Head of caudate nucleus (tissue), 42 donors: ENCODE results near the gene EFCAB10.
"Not testable (repeated sequence)": the region's sequence is repeated elsewhere in the genome, so short reads cannot be mapped to it uniquely, and the experiment has no call there.

Source experiments
- DNase-seq, 42 donors: peaks; one replicate each; pipeline versions ENCODE4 v3.0.0 to v3.0.0-alpha.2; 2020 to 2021; ENCODE audit warnings: mixed read lengths in 7 of 42
- intact Hi-C: fragments of 100-400 bp; cut with DNase I; formaldehyde crosslinking; loops from one replicate; pipeline ENCODE4 v1.15.0; 2022

Gene EFCAB10

GRCh38 chr7:105600720-105601550 lies 19.6 kb upstream of the EFCAB10 start:
- no peak for DNase-seq
- intact Hi-C loops: no loop called here

GRCh38 chr7:105599551-105599950 lies 18.3 kb upstream of the EFCAB10 start:
- DNase-seq: no peak
- intact Hi-C loops: no loop called here

DNA sequence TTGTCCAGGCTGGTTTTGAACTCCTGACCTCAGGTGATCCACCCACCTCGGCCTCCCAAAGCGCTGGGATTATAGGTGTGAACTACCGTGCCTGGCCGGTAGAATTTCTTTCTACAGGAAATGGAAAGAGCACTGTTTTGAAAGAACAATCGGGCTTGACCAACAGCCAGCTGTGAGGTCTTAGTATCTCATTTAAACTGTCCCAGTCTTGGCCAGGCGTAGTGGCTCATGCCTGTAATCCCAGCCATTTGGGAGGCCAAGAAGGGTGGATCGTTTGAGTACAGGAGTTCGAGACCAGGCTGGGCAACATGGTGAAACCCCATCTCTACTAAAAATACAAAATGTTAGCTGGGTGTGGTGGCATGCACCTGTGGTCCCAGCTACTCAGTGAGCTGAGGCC lies 17.8 kb upstream of the EFCAB10 start:
- DNase-seq, intact Hi-C loops: not testable (repeated sequence)

DNA sequence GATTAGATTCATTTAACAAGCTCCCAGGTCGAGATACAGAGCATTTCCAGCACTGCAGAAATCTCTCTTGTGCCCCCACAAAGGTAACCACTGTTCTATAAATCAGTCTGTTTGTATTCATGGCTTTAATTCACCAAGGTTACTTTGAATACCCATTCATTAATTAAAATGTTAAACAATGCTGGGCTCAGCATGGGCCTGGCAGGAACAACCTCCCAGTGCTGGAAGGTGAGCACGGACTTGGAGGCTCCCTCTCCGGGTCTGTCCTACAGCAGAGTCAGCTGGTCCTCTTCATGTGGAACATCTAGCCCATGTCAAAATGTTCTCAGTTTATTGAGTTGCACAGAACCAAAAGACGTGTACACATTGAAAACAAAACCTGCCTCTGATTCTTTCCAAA lies 15.6 kb upstream of the EFCAB10 start:
- intact Hi-C loops: no loop called here

DNA sequence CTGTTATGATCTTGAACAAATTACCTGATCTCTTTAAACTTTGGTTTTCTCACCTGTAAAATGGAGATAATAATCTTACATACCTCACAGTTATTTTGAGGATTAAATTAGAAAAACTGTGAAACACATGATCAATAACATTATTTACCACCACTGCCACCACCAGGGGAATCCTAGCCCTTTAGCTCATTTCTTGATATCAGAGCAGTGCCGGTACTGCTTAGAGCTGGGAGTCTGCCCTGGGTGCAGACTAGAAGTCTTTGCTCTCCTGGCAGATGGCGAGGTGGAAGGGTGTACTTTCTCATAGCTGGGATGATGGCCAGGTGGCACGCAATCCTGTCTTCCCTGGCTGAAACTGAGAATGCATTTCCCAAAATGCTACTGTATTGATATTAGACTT lies 12.7 kb upstream of the EFCAB10 start:
- DNase-seq: no peak
- intact Hi-C loops: no loop called here

More for the DNA sequence above, 15.6 kb upstream of the EFCAB10 start:
- no peak for DNase-seq

- intact Hi-C loops: no loop called here
- no peak for DNase-seq
Observed at GRCh38 chr7:105591522-105591921, 10.2 kb upstream of the EFCAB10 start.

DNA sequence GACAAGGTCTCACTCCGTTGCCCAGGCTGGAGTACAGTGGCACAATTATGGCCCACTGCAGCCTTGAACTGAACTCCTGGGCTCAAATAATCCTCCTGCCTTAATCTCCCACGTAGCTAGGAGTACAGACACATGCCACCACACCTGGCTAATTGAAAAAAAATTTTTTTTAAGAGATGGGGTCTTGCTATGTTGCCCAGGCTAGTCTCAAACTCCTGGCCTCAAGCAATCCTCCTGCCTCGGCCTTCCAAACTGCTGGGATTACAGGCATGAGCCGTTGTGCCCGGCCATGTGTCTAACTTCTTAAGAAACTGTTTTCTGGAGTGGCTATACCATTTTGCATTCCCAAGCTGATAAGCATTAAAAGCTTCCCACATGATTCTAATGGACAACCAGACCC lies 9.5 kb upstream of the EFCAB10 start:
- intact Hi-C loops: no loop called here
- no peak for DNase-seq

DNA sequence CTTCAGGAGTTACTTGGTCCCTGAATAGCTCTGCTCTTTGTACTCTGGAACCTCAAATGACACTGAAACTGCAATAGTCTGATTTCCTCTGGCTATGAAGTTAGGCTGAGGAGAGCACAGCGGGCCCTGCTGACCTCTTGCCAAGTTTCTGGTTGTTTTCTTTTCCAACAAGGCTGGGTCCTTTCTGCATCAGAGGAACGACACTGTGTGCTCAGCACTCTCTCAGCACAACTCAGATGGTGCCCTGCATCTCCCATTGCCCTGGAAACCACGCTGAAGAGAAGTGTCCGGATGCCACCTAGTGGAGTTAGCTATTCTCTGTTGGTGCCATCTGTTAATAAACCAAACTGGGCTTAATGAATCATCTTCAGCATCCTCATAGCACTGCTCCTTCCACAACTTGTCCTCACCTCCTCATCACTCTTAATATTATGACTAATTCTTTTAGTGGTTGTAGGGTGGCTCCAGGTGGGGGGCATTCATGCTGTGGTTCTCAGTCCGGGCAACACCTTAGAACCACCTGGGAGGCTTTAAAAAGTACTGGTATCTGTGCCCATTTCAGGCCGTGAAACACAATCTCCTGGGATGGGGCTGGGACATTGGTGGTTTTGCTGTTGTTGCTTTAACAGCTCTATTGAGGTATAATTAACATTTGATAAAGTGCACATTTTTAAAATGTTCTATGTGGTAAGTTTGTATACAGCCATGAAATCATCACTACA lies 8.2 kb upstream of the EFCAB10 start:
- peak; percentile 48 to 92 (median 80) for DNase-seq
- intact Hi-C loops: no loop called here

DNA sequence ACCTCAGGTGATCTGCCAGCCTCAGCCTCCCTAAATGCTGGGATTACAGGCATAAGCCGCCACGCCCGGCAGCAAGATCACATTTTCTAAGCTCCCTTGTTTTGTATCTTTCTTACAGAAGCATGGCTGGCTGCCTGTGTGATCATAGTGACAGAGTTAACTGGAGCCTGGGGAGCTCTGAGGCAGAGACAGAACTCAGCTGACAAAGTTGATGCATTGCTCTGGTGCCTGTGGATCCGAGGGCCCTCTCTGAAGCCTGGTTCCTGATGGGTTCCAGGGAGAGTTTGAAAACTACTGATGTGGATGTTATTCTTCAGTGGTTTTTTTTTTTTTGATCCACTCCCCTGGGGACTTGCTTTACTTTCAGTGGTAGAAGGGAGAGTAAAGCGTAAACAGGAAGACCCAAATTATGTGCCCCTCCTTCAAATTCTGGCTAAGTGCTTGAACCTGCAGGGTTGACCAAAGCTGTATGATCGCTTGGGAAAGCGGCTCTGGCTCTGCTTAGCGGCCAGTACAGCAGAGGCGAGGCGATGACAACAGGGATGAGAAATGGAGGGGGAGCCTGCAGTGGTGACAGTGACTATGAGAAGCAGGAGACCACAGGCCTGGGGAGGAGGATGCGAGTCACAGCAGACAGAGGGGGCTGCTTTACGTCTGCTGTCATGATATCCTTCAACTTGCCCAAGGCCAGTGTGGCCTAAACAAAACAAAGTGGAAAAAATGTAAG lies 6.8 kb upstream of the EFCAB10 start:
- intact Hi-C loops: no loop called here
- peak in 1 of 42 donors; percentile 13 for DNase-seq

DNA sequence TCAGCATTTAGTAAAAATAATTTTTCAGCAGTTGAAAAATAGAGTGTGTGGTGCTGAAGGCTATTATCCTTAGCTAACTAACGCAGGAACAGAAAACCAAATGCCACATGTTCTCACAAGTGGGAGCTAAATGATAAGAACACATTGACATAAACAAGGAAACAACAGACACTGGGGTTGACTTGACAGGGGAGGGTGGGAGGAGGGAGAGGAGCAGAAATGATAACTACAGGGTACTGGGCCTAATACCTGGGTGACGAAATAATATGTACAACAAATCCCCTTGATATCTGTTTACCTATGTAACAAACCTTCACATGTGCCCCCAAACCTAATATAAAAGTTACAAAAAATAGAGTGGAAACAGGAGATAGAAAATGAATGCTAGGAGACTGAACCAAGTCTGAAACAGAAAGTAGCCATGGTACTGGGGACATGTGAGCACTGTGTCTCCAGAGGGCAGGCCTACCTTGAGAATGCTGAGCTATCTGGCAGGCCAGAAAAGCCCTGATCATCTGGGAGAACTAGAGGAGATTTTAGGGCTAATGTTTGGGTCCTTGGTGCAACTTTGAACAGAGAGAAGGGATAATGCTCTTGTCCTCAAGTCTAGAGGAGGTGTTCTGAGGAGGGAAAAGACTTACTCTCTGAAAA lies 4.7 kb upstream of the EFCAB10 start:
- intact Hi-C loops: no loop called here
- no peak for DNase-seq

DNA sequence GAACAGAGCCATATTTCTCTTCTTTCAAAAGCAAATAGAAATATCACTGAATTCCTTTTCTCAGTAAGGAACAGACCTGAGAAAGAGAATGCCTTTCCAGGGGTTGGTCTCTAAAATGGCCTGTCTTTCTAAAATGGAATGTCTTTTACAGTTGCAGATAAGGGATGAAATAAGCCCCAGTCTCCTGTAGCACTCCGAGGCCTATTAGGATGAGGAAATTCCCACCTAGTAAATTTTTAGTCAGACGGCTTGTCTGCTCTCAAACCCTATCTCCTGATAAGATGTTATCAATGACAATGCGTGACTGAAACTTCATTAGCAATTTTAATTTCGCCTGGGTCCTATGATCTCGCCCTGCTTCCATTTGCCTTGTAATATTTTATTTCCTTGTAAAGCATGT lies 2.9 kb upstream of the EFCAB10 start:
- intact Hi-C loops: no loop called here
- no peak for DNase-seq

DNA sequence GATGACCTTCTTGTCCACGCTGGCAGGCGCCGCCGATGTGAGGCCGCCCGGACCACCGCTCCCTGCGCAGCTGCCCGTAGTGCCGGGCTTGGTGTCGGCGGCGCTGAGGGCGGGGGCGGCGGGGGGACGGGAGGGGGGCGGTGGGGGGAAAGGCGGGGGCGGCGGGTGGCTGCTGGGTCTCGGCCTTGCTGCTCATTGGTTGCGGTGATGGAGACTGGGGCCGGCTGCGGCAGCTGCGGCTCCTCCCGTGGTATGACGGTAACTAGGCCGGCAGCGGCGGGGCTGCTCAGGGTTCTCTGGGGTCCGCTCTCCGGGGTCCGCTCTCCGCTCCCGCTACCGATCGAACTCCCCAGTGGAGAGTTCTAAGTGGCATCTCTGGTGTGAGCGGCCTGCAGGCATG lies 1.8 kb upstream of the EFCAB10 start:
- peak in 2 of 42 donors; percentile 13 to 19 for DNase-seq
- intact Hi-C loops: no loop called here

DNA sequence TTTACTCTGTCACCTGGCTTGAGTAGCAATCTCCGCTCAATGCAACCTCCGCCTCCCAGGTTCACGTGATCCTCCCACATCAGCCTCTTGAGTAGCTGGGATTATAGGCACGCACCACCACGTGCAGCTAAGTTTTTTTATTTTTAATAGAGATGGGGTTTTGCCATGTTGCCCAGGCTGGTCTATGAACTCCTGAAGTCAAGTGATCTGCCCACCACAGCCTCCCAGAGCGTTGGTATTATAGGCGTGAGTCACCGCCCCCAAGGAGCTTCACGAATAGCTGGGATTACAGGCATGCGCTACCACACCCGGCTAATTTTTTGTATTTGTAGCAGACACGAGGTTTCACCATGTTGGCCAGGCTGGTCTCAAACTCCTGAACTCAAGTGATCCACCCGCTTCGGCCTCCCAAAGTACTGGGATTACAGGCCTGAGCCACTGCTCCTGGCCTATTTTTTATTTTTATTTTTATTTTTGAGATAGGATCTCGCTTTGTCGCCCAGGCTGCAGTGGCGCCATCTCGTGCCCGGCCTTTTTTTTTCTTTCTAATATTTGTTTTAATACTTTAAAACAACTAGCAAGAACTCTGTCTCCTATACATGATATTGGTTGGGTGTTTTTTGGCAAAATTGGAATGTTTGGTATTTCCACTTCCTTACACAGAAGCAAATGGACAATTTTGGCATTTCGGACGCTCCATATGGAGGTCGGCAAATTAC lies 1.1 kb downstream of the EFCAB10 start:
- DNase-seq: peak; percentile 15 to 83 (median 58)
- intact Hi-C loops: no loop called here

DNA sequence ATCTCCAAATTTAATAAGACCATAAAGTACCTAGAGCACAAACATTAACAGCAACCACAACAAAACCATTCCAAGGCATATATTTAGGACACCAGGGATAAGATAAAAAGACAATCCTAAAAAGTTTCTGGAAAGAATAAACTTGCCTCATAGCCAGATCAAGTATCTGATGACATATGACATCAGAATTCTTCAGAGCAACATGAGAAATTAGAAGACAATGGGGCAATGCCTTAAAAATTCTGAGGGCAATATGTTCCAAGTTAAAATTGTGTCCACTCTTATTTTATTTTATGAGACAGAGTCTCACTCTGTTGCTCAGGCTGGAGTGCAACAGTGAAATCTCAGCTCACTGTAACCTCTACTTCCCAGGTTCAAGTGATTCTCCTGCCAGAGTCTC lies 2.8 kb downstream of the EFCAB10 start:
- DNase-seq: no peak
- intact Hi-C loops: no loop called here

- intact Hi-C loops: no loop called here
- DNase-seq: peak in 1 of 42 donors; percentile 21
Observed at GRCh38 chr7:105577251-105577650, 4.0 kb downstream of the EFCAB10 start.

DNA sequence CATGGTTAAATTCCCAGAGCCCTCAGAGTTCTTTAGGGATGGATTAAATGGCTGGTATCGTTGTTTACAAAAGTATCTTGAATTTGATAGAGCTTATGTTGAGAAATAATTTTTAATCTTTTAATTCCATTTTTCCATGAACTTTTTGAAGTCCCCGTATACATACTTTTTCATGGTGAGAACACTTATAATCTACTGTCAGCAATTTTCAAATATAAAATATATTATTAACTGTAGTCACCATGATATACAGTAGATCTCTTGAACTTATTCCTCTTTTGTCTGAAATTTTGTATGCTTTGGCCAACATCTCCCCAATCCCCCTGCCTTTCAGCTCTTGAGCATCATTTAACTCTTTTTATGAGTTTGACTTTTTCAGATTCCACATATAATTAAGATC lies 9.4 kb downstream of the EFCAB10 start:
- intact Hi-C loops: no loop called here
- DNase-seq: no peak

DNA sequence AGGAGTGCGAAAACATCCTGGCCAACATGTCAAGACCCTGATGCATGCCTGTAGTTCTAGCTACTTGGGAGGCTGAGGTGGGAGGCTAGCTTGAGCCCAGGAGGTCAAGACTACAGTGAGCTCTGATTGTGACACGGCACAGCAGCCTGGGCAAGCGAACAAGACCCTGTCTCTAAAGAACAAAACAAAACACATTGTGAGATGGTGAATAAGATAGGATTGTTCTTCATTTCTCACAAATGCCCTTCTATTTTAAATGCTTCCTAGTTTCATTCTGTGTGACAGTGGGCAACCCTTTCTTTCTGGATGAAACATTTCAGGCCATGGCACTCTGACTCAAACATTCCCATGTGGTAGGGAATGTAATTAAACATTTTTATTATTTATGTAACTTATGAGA lies 13.5 kb downstream of the EFCAB10 start:
- DNase-seq: no peak
- intact Hi-C loops: no loop called here

DNA sequence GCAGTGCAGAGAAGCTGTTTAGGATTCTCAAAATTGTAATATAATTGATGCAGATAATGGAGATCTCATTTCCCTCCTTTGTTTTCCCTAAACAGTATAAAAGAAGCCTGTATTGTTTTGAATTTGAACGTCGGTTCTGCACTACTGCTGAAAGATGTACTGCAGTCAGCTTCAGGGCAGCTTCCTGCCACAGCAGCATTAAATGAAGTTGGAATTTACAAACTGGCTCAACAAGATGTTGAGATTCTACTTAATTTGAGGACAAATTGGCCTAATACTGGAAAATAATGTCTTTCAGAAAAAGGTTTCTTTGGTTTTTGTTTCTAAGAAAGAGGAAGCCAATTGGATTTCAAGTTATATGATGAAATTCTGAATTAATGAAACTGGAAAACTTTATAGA lies 14.3 kb downstream of the EFCAB10 start:
- DNase-seq: peak in 1 of 42 donors; percentile 10
- intact Hi-C loops: no loop called here

GRCh38 chr7:105565190-105565589 lies 16.1 kb downstream of the EFCAB10 start:
- intact Hi-C loops: no loop called here
- DNase-seq: peak in 9 of 42 donors; percentile 10 to 59 (median 31)
